ENCODE results near the gene FREM2. TPM values are rescaled to one million over a fixed set of nuclear protein-coding genes. Genes with fewer than 3 reads are reported as not detected.

Gene FREM2
- total RNA-seq, 4 donors from 2014 or later, result 10.8 to 18.0 (median 12.7) TPM

- Histone ChIP-seq H3K9me3 (no peaks in the 10 kb centered on the region), H3K27me3 (no peaks in the 10 kb centered on the region), H3K27ac (peak overlapping the region in 1 of 4 donors; percentile 36), H3K4me3 (peak overlapping the region in 2 of 4 donors; percentile 3 to 23), H3K36me3 (no peaks in the 10 kb centered on the region), H3K4me1 (no peaks in the 10 kb centered on the region)
- DNase-seq (ENCODE audit: low spot score in 2 of 2), result peak in 1 of 2 donors; percentile 27
- TF ChIP-seq CTCF (IDR thresholded peaks at IDR 0.05), result no peak
- TF ChIP-seq POLR2A (IDR thresholded peaks at IDR 0.05), result no peak
- no peak for TF ChIP-seq EP300 (IDR thresholded peaks at IDR 0.05)
- WGBS, 2 donors, result 68 to 79% methylated on average over 15 of the region's 15 CpGs
Measured at GRCh38 chr13:38784036-38784880, 97.4 kb downstream of the FREM2 start.

GRCh38 chr13:38785042-38785441 is 98.2 kb downstream of the FREM2 start:
- H3K9me3 ChIP-seq, result no peaks in the 10 kb centered on the region
- peak overlapping the region in 1 of 4 donors; percentile 36 for H3K27ac ChIP-seq
- TF ChIP-seq CTCF (IDR thresholded peaks at IDR 0.05) (no peak), POLR2A (IDR thresholded peaks at IDR 0.05) (no peak), EP300 (IDR thresholded peaks at IDR 0.05) (no peak)
- peak overlapping the region in 2 of 4 donors; percentile 3 to 23 for H3K4me3 ChIP-seq
- 61 to 65% methylated on average over 2 of the region's 2 CpGs for WGBS, 2 donors
- H3K36me3 ChIP-seq, result no peaks in the 10 kb centered on the region
- no peaks in the 10 kb centered on the region for H3K4me1 ChIP-seq
- no peaks in the 10 kb centered on the region for H3K27me3 ChIP-seq
- DNase-seq (ENCODE audit: low spot score in 2 of 2), result no peak

- TF ChIP-seq EP300 (IDR thresholded peaks at IDR 0.05), result no peak
- no peak for TF ChIP-seq CTCF (IDR thresholded peaks at IDR 0.05)
- no peak for TF ChIP-seq POLR2A (IDR thresholded peaks at IDR 0.05)
- WGBS, 2 donors, result 42 to 50% methylated on average over 1 of the region's 1 CpG
- H3K27me3 ChIP-seq, result no peaks in the 10 kb centered on the region
- H3K4me3 ChIP-seq, result peak overlapping the region in 2 of 4 donors; percentile 3 to 23
- H3K36me3 ChIP-seq, result no peaks in the 10 kb centered on the region
- peak overlapping the region in 1 of 4 donors; percentile 36 for H3K27ac ChIP-seq
- no peaks in the 10 kb centered on the region for H3K4me1 ChIP-seq
- no peaks in the 10 kb centered on the region for H3K9me3 ChIP-seq
- DNase-seq (ENCODE audit: low spot score in 2 of 2), result no peak
Measured at GRCh38 chr13:38785490-38785889, 98.6 kb downstream of the FREM2 start.

GRCh38 chr13:38787550-38787949 is 100.7 kb downstream of the FREM2 start:
- no peaks in the 10 kb centered on the region for H3K27me3 ChIP-seq
- no peaks in the 10 kb centered on the region for H3K36me3 ChIP-seq
- DNase-seq (ENCODE audit: low spot score in 2 of 2), result no peak
- no peak overlapping the region for H3K27ac ChIP-seq
- 82% methylated on average over 1 of the region's 1 CpG for WGBS, 2 donors
- no peaks in the 10 kb centered on the region for H3K4me1 ChIP-seq
- H3K4me3 ChIP-seq, result no peak overlapping the region
- H3K9me3 ChIP-seq, result no peaks in the 10 kb centered on the region
- no peak for TF ChIP-seq POLR2A (IDR thresholded peaks at IDR 0.05)

GRCh38 chr13:38796890-38797289 is 110.0 kb downstream of the FREM2 start:
- H3K36me3 ChIP-seq, result no peaks in the 10 kb centered on the region
- no peaks in the 10 kb centered on the region for H3K27me3 ChIP-seq
- no peak overlapping the region for H3K4me3 ChIP-seq
- H3K4me1 ChIP-seq, result no peaks in the 10 kb centered on the region
- DNase-seq (ENCODE audit: low spot score in 2 of 2), result no peak
- no peak for TF ChIP-seq EP300 (IDR thresholded peaks at IDR 0.05)
- no peak for TF ChIP-seq POLR2A (IDR thresholded peaks at IDR 0.05)
- H3K9me3 ChIP-seq, result peaks cover 0 to 6% (median 0%) of the 10 kb centered on the region in 4 donors
- no peak overlapping the region for H3K27ac ChIP-seq
- WGBS, 2 donors, result 98 to 100% methylated on average over 1 of the region's 1 CpG

- 45 to 46% methylated on average over 2 of the region's 2 CpGs for WGBS, 2 donors
- Histone ChIP-seq H3K27ac (peak overlapping the region in 2 of 4 donors; percentile 1 to 79), H3K4me3 (no peak overlapping the region), H3K27me3 (no peaks in the 10 kb centered on the region), H3K36me3 (no peaks in the 10 kb centered on the region), H3K4me1 (peaks cover 0 to 5% (median 0%) of the 10 kb centered on the region in 4 donors), H3K9me3 (peaks cover 0 to 15% (median 2%) of the 10 kb centered on the region in 4 donors)
- no peak for TF ChIP-seq EP300 (IDR thresholded peaks at IDR 0.05)
- no peak for TF ChIP-seq CTCF (IDR thresholded peaks at IDR 0.05)
- TF ChIP-seq POLR2A (IDR thresholded peaks at IDR 0.05), result no peak
- no peak for DNase-seq (ENCODE audit: low spot score in 2 of 2)
Measured at GRCh38 chr13:38803531-38803930, 116.7 kb downstream of the FREM2 start.
